ENCODE results near the gene FLT4. TPM values are rescaled to one million over a fixed set of nuclear protein-coding genes. Genes with fewer than 3 reads are reported as not detected.

Gene FLT4
- total and polyA plus RNA-seq, 4 donors, result 12.6 to 42.1 (median 25.3) TPM

DNA sequence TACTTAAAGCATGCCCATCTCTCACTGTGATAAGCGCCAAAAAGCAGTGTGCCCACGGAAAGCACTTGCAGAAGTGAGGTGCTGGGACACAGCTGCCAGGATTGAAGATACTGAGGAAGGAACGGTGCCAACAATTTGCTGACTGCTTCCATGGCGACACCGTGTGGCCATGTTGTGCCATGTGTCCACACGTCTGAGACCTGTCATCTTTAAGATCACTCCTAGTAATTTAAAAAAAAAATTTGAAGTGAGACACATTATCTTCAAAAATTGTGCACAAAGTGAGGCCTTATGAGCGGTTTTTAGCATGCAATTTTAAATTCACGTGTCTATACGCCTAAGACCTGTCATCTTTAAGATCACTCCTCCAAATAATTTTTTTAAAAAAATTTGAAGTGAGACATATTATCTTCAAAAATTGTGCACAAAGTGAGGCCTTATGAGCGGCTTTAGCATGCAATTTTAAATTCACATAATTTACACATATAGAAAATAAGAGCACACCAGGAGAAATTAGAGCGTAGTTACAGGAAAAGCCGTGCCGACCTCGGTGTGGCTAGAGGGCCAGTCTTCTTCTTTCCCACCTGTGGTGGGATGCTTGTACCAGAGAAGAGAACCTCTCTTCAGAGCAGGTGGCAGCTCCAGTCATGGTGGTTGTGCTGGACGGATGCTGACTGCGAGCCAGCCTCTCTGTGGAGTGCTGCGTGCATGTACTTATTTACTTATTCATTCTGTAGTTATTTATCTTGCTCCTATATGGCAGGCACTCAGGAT lies 21.4 kb upstream of the FLT4 start:
- H3K4me3 ChIP-seq, result no peak overlapping the region
- peak; percentile 47 for TF ChIP-seq CTCF (IDR thresholded peaks at IDR 0.05; ENCODE audit: control extremely low read depth, extremely low read depth)
- H3K9ac ChIP-seq (ENCODE audit: insufficient read depth in 1 of 2, low read length in 2 of 2), result peak overlapping the region in 1 of 2 donors; percentile 5
- WGBS, 2 donors, result 40 to 41% methylated on average over 17 of the region's 17 CpGs
- peaks cover 7 to 19% (median 8%) of the 10 kb centered on the region in 3 donors for H3K27me3 ChIP-seq (ENCODE audit: control insufficient read depth in 3 of 3, insufficient read depth in 3 of 3, low read length in 2 of 3)
- H3K9me3 ChIP-seq (ENCODE audit: control insufficient read depth in 4 of 4, insufficient read depth in 3 of 4, low read length in 3 of 4), result no peaks in the 10 kb centered on the region
- peaks cover 0 to 8% (median 6%) of the 10 kb centered on the region in 5 donors for H3K4me1 ChIP-seq (ENCODE audit: control insufficient read depth in 5 of 5, insufficient read depth in 5 of 5, low read length in 5 of 5)
- DNase-seq, result peak; percentile 59 to 79 (median 67)
- H3K27ac ChIP-seq (ENCODE audit: low read depth in 1 of 2, low read length in 1 of 2), result no peak overlapping the region
- H3K36me3 ChIP-seq (ENCODE audit: control insufficient read depth in 4 of 4, insufficient read depth in 4 of 4, low read length in 4 of 4), result no peaks in the 10 kb centered on the region
- ATAC-seq (ENCODE audit: insufficient read depth, low FRiP score), result no peak

- H3K36me3 ChIP-seq (ENCODE audit: control insufficient read depth in 4 of 4, insufficient read depth in 4 of 4, low read length in 4 of 4), result no peaks in the 10 kb centered on the region
- 51% methylated on average over 3 of the region's 3 CpGs for WGBS, 2 donors
- peaks cover 5 to 14% (median 7%) of the 10 kb centered on the region in 3 donors for H3K27me3 ChIP-seq (ENCODE audit: control insufficient read depth in 3 of 3, insufficient read depth in 3 of 3, low read length in 2 of 3)
- H3K4me1 ChIP-seq (ENCODE audit: control insufficient read depth in 5 of 5, insufficient read depth in 5 of 5, low read length in 5 of 5), result peaks cover 0 to 8% (median 6%) of the 10 kb centered on the region in 5 donors
- no peak overlapping the region for H3K9ac ChIP-seq (ENCODE audit: insufficient read depth in 1 of 2, low read length in 2 of 2)
- no peaks in the 10 kb centered on the region for H3K9me3 ChIP-seq (ENCODE audit: control insufficient read depth in 4 of 4, insufficient read depth in 3 of 4, low read length in 3 of 4)
- no peak overlapping the region for H3K27ac ChIP-seq (ENCODE audit: low read depth in 1 of 2, low read length in 1 of 2)
- no peak overlapping the region for H3K4me3 ChIP-seq
- no peak for DNase-seq
- ATAC-seq (ENCODE audit: insufficient read depth, low FRiP score), result no peak
- no peak for TF ChIP-seq CTCF (IDR thresholded peaks at IDR 0.05; ENCODE audit: control extremely low read depth, extremely low read depth)
These were observed 20.8 kb upstream of the FLT4 start for GRCh38 chr5:180670157-180670556.

DNA sequence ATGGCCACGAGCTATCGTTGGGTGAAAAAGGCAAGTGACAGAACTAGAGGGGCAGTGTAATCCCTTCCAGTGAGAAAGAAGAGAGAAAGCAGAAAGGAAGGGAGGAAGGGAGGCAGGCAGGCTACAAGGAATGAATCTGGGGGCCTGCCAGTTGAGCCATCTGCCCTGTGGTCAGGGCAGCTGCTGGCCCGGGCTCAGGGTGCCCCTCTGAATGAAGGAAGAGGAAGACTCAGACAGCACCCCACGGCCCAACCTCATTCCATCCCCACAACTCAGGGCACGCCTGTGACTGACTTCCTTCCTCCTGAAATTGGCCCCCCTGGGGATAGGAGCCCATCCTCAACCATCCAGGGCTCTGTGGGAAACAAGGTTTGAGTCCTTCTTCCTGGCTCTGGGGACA lies 20.3 kb upstream of the FLT4 start:
- no peak for DNase-seq
- no peak for ATAC-seq (ENCODE audit: insufficient read depth, low FRiP score)

More for the DNA sequence above, 20.3 kb upstream of the FLT4 start:
- Histone ChIP-seq H3K36me3 (ENCODE audit: control insufficient read depth in 4 of 4, insufficient read depth in 4 of 4, low read length in 4 of 4) (no peaks in the 10 kb centered on the region), H3K27ac (ENCODE audit: low read depth in 1 of 2, low read length in 1 of 2) (no peak overlapping the region), H3K9me3 (ENCODE audit: control insufficient read depth in 4 of 4, insufficient read depth in 3 of 4, low read length in 3 of 4) (no peaks in the 10 kb centered on the region), H3K27me3 (ENCODE audit: control insufficient read depth in 3 of 3, insufficient read depth in 3 of 3, low read length in 2 of 3) (peaks cover 5 to 12% (median 6%) of the 10 kb centered on the region in 3 donors), H3K4me1 (ENCODE audit: control insufficient read depth in 5 of 5, insufficient read depth in 5 of 5, low read length in 5 of 5) (peaks cover 0 to 8% (median 6%) of the 10 kb centered on the region in 5 donors), H3K4me3 (no peak overlapping the region), H3K9ac (ENCODE audit: insufficient read depth in 1 of 2, low read length in 2 of 2) (no peak overlapping the region)
- no peak for TF ChIP-seq CTCF (IDR thresholded peaks at IDR 0.05; ENCODE audit: control extremely low read depth, extremely low read depth)
- 43 to 55% methylated on average over 5 of the region's 5 CpGs for WGBS, 2 donors
